HG02840 (cell line): ENCODE results near the gene GYPE.
"Not testable (repeated sequence)": the region's sequence is repeated elsewhere in the genome, so short reads cannot be mapped to it uniquely, and the experiment has no call there.

Experiments used
- ATAC-seq: cut with Tn5 transposase; IDR thresholded peaks from one replicate; pipeline ENCODE4 v1.9.1; 2021; ENCODE audit warnings: mild to moderate bottlenecking, moderate library complexity, moderate number of reproducible peaks; ENCODE audit not compliant: unreplicated experiment, low FRiP score

GYPE gene

DNA sequence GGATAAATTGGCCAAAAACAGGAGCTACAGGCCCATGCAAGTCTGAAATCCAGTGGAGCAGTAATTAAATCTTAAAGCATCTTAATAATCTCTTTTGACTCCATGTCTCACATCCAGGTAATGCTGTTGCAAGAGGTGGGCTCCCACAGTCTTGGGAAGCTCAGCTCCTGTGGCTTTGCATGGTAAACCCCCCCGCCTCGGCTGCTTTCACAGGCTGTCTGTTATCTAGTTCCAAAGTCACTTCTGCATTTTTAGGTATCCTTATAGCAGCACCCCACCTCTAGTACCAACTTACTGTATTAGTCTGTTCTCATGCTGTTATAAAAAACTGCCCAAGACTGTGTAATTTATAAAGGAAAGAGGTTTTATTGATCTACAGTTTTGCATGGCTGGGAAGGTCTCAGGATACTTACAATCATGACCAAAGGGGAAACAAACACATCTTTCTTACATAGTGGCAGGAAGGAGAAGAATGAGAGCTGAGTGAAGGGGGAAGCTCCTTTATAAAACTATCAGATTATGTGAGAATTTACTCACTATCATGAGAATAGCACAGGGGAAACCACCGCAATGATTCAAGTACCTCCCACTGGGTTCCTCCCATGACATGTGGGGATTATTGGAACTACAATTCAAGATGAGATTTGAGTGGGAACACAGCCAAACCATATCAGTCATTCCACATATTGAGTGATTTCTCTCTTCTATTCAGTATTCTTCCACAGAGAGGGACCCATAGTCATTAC is 34.7 kb downstream of the GYPE start:
- not testable (repeated sequence) for ATAC-seq

DNA sequence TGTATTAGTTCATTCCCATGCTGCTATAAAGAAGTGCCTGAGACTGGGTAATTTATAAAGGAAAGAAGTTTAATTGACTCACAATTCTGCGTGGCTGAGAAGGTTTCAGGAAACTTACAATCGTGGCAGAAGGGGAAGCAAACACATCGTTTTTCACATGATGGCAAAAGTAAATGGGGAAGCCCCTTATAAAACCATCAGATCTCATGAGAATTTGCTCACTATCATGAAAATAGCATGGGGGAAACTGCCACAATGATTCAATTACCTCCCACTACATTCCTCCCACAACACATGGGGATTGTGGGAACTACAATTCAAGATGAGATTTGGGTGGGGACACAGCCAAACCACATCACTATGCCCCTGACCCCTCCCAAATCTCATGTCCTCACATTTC is 35.4 kb downstream of the GYPE start:
- ATAC-seq, result not testable (repeated sequence)

DNA sequence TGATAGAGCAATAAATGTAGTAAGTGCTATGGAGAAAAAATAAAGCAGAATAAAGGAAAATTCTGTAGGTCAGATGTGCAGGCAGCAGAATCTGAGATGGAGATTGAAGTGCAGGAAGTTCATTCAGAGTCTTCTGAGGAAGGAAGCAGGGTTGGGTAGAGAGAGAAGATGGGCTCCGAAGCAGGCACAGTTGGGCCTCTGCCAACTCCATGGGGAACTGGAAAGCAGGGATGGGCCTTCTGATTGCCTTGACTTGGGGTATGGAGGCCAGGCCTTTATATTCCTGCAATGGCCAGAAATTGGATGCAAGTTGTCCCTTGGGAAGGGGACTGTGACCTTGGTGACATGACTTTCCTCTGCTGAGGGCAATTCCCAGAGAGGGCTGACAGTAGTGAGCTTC is 42.6 kb downstream of the GYPE start:
- not testable (repeated sequence) for ATAC-seq

DNA sequence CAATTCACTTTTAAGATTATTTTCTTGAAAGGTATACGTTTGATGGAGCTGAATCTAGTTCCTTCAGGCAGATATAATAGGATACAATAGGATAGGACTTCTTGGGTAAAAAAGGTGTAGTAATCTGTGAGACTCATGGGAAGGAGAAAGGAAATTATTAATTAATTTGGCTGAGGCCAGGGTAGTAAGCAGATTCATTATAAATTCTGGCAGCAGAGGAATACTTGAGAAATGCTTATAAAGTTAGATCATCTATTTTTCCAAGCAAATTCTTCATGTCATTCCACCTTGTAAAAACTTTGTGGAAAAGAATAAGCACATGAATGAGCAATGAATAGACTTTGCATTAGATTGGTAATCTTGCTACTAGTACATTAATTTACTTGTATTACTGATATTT is 46.9 kb downstream of the GYPE start:
- no peak for ATAC-seq

DNA sequence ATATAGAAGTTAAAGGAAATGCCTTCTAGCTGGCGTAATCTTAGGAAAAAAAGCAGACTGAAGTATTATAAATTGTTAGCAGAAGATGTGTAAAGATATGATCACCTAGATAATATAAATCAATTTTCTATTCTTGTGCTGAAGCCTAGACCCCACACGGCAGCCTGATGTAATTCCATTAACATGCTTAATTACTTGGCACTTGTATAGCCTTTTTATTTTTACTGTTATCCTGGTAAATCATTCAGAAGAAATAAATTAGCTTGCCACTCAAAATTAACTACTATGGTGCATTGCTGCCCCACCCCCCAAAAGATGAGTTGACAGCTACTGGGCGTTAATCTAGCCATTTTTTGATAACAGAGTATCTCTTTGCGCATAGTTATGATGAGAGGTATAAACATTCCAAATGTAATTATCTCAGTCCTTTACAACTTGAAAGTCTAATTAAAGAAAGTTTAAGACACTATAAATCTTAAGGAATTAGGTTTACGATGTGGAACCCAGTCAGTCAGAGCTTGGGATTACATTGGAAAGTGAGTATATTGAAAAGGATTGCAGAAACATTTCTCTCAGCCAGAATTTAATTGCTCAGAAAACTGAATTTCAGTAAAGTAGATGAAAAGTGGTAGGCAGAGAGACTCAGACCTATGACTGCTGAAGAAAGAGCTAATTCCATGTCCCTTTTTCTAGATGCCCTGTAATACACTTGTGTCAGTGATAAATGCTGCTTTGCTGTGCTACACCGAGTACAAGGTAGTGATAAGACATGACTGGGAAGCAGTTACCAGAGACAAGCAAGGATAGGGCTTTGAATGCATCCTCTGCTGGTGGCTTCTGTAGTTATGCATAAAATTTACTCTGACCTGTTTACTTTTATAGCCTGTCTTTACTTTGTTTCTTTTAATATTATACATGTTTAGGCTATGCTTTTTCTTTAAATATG is 47.7 kb downstream of the GYPE start:
- ATAC-seq, result not testable (repeated sequence)

DNA sequence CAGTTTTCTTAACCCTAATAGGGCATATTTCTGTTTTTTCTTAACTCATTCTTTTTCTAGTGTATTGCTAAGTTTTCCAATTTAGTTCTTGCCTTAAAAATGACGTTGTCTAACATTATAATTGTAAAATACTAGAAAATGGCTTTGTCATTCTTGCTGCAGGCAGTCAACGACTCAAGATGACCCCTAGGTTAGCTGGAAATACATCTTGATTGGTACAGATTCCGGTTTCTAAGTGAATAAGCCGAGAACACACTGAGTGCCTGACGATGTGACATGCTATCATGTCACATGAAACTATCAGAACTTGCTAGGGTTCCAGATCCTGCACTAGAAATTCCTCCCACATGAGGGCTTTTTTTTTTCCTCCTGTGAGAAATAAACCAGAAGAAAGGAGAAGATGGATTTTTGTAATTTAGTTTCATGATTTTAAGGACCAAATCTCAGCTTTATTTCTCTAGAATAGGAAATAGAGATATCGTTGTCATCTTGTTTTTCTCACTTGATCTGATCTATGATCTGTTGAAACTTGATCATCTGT is 49.3 kb downstream of the GYPE start:
- ATAC-seq, result not testable (repeated sequence)

DNA sequence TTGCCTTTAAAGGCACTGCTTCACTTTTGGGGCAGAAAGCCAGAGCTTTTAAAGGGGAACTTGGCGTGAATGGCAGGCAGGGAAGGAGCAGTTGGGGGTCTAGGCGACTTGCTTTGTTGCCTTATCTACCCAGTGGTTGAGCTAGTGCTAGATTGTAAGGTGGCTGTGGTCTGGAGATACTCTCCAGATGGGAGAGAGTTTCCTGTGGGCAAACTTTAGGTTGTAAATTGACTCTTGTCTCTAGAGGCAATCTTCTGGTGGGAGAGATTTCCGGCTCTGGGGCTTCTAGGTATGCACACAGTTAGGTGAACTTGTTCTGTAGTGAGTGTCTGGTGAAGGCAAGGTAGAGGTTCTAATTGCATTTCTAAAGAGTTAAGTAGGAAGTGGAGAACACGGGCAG is 50.7 kb downstream of the GYPE start:
- not testable (repeated sequence) for ATAC-seq

DNA sequence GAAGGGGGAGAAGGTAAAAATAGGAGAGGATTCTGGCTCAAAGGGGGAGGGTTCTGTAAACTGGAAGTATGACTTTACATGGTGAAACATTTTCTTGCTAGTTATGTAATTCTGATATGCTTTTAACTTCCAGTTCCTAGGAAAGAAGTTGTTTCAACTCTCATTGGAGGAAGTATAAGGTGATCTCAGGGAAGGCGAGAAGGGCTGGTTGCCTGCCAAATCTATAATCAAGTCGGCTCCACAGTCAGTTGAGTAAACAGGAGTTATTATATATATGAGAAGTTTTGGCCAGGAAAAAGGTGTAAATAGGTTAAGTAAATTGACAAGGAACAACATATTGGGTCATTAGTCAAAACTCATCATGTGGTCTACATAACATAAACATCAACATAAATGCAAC is 56.1 kb downstream of the GYPE start:
- ATAC-seq, result not testable (repeated sequence)

DNA sequence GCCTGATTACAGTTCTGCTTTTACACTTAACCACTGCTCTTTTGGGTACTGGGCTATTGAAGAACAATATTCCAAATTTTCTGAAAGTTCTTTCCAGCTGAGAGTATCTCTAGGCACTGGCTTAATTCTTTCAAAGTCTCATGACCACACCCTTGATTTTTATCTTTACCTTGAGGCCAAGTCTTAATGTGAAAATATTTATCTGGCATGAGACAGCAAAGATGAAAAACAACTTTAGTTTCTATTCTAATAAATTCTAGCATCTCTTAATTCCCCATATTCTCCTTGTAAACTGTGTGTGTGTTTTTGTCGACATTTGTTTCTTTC is 61.9 kb downstream of the GYPE start:
- ATAC-seq, result not testable (repeated sequence)

DNA sequence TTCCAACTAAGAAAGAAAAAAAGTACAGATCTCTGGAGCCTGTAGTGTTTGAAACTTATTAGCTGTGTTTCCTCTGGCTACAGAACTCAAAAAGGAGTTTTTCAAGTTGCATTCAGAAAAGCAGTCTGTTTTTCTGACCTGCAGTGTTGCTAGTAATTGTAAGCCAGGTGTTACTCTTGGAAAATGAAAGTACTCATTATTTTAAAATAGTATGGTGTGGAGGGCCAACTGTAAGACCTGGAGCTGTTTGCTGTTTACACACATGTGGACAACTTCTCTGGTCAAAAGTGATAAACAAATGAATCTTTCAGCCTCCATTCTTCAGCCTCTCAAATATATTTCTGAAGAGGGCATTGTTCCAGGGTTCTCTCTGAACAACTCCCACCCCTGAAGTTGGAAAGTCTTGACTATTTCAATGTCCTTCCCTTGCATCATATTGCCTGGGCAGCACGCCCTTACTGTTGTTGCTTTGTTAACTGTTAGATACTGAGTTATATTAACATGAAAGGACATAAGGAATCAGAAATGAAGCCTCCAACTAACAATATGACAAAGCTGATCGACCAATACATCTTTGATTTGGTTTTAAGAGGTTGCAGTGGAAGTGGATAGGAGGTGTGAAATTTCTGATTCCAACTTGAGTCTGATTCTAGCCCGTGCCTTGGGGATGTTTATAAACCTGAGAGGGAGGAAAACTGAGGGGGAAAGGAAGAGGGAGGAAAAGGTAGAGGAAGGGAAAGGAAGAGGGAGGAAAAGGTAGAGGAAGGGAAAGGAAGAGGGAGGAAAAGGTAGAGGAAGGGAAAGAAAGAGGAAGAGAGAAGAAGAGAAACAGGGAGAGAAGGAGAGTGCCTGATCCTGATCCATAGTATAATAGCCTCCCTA is 62.5 kb downstream of the GYPE start:
- ATAC-seq, result not testable (repeated sequence)

DNA sequence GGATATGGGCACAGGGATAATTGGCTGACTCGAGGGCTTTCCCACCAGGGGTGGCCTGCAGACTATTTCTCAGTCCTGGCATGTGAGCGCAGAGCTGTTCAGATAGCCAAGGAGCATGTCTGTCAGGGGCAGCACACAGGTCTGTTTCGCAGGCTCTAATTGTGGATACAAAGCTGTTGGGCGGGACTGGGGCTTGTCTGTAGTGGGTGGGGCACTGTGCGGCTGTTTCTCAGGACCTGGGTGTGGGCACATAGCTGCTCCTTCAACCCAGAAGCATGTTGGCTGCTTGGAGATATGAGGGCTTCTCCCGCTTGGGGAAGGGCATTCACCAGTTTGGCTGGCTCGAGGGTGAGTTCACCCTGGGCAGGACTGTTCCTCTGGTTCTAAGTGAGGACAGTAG is 65.9 kb downstream of the GYPE start:
- not testable (repeated sequence) for ATAC-seq

DNA sequence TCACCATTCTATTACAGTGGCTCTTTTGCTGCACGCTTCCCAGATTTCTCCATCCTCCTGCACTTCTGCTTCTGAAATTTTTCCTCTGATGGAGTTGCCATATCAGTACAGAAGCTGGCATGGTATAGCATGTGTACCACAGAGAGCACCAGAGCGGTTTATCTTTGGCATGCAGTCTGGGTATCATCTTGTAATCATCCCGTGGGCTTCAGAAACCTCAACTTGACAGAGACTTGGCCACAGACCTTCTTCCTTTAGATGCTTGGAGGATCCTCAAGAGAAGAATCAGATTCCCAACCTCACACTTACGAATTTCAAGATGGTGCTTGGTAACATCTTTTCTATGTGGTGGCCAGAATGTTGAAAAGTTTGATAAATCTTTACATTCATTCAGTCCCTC is 71.2 kb downstream of the GYPE start:
- ATAC-seq, result not testable (repeated sequence)

DNA sequence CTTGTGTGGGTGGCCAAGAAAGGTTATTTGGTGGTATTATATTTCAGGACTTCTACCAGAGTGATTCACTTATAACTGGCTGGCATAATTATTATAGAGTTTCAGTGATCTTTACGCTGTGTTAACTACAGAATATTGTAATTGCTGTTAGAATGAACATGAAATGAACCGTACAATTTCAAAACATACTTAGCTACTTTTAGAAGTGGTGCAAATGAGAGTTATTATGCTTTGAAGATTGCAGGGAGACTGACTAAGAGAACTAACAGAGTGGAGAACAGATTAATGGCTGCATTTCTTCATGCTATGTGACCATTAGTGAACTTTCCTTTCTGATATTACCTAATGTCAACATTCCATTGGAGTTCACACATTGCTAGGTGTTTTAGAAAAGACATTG is 71.7 kb downstream of the GYPE start:
- ATAC-seq, result not testable (repeated sequence)

DNA sequence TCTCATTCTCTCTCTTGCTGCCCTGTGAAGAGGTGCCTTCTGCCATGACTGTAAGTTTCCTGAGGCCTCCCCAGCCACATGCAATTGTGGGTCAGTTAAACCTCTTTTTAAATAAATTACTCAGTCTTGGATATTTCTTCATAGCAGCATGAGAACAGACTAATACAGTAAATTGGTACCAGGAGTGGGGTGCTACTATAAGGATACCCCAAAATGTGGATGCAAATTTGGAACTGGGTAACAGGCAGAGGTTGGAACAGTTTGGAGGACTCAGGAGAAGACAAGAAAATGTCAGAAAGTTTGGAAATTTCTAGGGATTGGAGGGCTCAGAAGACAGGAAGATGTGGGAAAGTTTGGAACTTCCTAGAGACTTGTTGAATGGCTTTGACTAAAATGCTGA is 74.8 kb downstream of the GYPE start:
- not testable (repeated sequence) for ATAC-seq

DNA sequence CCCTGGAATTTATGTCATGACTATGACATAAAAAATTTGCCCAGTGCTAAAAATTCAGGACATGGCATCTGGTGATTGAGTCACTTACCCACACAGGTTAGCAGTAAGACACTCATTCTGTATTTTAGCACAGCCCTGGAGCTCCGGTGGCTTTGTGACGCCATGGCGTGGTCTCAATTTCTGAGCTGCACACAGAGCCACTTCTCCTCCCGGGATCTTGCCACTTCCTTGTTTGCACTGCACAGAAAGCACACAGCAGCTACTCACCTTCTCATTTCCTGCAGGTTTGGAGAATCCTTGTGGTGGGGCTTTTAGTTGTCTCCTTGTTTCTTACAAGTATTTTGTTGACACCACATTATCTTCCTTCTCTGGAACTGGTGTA is 76.1 kb downstream of the GYPE start:
- ATAC-seq, result not testable (repeated sequence)
